ENCODE data around the gene SLC18A3. TPM values are rescaled to one million over a fixed set of nuclear protein-coding genes. Genes with fewer than 3 reads are reported as not detected.

SLC18A3 gene
- total RNA-seq, 2 donors from 2014 or later, result not detected

GRCh38 chr10:49597426-49598163 is 12.5 kb upstream of the SLC18A3 start:
- H3K4me3 ChIP-seq, result no peak overlapping the region
- H3K27ac ChIP-seq, result no peak overlapping the region
- WGBS, result 73% methylated on average over 11 of the region's 11 CpGs
- intact Hi-C loops (cut with DNase I), result no loop called here
- H3K4me1 ChIP-seq (replicated peaks), result no peaks in the 10 kb centered on the region
- no peak for DNase-seq (ENCODE audit: low spot score)
- no peaks in the 10 kb centered on the region for H3K36me3 ChIP-seq
- TF ChIP-seq CTCF (IDR thresholded peaks at IDR 0.05) (no peak), POLR2A (IDR thresholded peaks at IDR 0.05) (no peak), POLR2AphosphoS5 (IDR thresholded peaks at IDR 0.05) (no peak)
- no peaks in the 10 kb centered on the region for H3K27me3 ChIP-seq (replicated peaks; ENCODE audit: insufficient read depth)
- H3K9me3 ChIP-seq, result no peaks in the 10 kb centered on the region

- no peaks in the 10 kb centered on the region for H3K9me3 ChIP-seq
- H3K36me3 ChIP-seq, result no peaks in the 10 kb centered on the region
- no peak overlapping the region for H3K4me3 ChIP-seq
- TF ChIP-seq POLR2A (IDR thresholded peaks at IDR 0.05) (no peak), POLR2AphosphoS5 (IDR thresholded peaks at IDR 0.05) (no peak), CTCF (IDR thresholded peaks at IDR 0.05) (no peak)
- H3K4me1 ChIP-seq (replicated peaks), result no peaks in the 10 kb centered on the region
- no peak overlapping the region for H3K27ac ChIP-seq
- DNase-seq (ENCODE audit: low spot score), result no peak
- intact Hi-C loops (cut with DNase I), result no loop called here
- WGBS, result 68% methylated on average over 8 of the region's 8 CpGs
- no peaks in the 10 kb centered on the region for H3K27me3 ChIP-seq (replicated peaks; ENCODE audit: insufficient read depth)
Observed at GRCh38 chr10:49598164-49598856, 11.8 kb upstream of the SLC18A3 start.

GRCh38 chr10:49598986-49599385 is 11.1 kb upstream of the SLC18A3 start:
- WGBS, result 58% methylated on average over 4 of the region's 4 CpGs
- H3K27me3 ChIP-seq (replicated peaks; ENCODE audit: insufficient read depth), result no peaks in the 10 kb centered on the region
- intact Hi-C loops (cut with DNase I), result no loop called here

GRCh38 chr10:49599546-49599945 is 10.6 kb upstream of the SLC18A3 start:
- intact Hi-C loops (cut with DNase I), result no loop called here
- H3K27ac ChIP-seq, result no peak overlapping the region
- H3K27me3 ChIP-seq (replicated peaks; ENCODE audit: insufficient read depth), result no peaks in the 10 kb centered on the region
- no peak for DNase-seq (ENCODE audit: low spot score)
- no peak overlapping the region for H3K4me3 ChIP-seq
- no peaks in the 10 kb centered on the region for H3K36me3 ChIP-seq
- no peaks in the 10 kb centered on the region for H3K4me1 ChIP-seq (replicated peaks)
- TF ChIP-seq CTCF (IDR thresholded peaks at IDR 0.05) (no peak), POLR2AphosphoS5 (IDR thresholded peaks at IDR 0.05) (no peak), POLR2A (IDR thresholded peaks at IDR 0.05) (no peak)
- no peaks in the 10 kb centered on the region for H3K9me3 ChIP-seq
- 65% methylated on average over 3 of the region's 3 CpGs for WGBS

More at GRCh38 chr10:49598986-49599385, 11.1 kb upstream of the SLC18A3 start:
- no peaks in the 10 kb centered on the region for H3K36me3 ChIP-seq
- TF ChIP-seq POLR2AphosphoS5 (IDR thresholded peaks at IDR 0.05) (no peak), POLR2A (IDR thresholded peaks at IDR 0.05) (no peak), CTCF (IDR thresholded peaks at IDR 0.05) (no peak)
- H3K4me3 ChIP-seq, result no peak overlapping the region
- H3K4me1 ChIP-seq (replicated peaks), result no peaks in the 10 kb centered on the region
- no peak overlapping the region for H3K27ac ChIP-seq
- no peaks in the 10 kb centered on the region for H3K9me3 ChIP-seq
- DNase-seq (ENCODE audit: low spot score), result no peak
